ENCODE measurements around the gene SP1. TPM values are rescaled to one million over a fixed set of nuclear protein-coding genes. Genes with fewer than 3 reads are reported as not detected.
A peak's percentile ranks its signal among the peaks of the same experiment; 100 is the strongest.

SP1 gene
- total RNA-seq, 2 donors from 2014 or later = 50.9 to 65.6 TPM

DNA sequence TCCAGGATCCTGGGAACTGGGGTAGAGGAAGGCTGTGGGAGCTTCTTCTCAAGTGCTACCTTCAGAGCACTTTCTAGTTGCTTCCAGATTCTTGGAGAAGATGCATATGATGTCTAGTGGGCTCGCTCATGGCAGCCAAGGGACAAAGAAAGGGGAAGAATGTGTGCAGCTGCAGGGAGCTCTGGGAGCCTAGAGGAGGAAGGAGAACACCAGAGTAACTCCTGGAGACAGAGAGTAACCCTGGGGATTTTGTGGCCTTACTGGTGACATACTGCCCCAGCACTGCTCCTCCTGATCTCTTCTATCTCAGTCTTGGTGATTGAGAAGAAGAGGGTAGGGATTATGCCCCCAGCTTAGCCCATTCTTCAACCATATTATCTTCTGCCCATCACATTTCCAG, 33.5 kb upstream of the SP1 start:
- no peak for ATAC-seq (ENCODE audit: insufficient number of reproducible peaks, low FRiP score, low read depth)
- DNase-seq (ENCODE audit: low spot score) = no peak
- no peaks in the 10 kb centered on the region for H3K27me3 ChIP-seq (replicated peaks; ENCODE audit: insufficient read depth)
- H3K9me3 ChIP-seq = no peaks in the 10 kb centered on the region
- peaks cover 4 to 12% of the 10 kb centered on the region in 2 donors for H3K4me1 ChIP-seq (ENCODE audit: control insufficient read depth in 1 of 2, low read depth in 2 of 2)
- H3K4me3 ChIP-seq = no peak overlapping the region
- TF ChIP-seq, protein P1, sequence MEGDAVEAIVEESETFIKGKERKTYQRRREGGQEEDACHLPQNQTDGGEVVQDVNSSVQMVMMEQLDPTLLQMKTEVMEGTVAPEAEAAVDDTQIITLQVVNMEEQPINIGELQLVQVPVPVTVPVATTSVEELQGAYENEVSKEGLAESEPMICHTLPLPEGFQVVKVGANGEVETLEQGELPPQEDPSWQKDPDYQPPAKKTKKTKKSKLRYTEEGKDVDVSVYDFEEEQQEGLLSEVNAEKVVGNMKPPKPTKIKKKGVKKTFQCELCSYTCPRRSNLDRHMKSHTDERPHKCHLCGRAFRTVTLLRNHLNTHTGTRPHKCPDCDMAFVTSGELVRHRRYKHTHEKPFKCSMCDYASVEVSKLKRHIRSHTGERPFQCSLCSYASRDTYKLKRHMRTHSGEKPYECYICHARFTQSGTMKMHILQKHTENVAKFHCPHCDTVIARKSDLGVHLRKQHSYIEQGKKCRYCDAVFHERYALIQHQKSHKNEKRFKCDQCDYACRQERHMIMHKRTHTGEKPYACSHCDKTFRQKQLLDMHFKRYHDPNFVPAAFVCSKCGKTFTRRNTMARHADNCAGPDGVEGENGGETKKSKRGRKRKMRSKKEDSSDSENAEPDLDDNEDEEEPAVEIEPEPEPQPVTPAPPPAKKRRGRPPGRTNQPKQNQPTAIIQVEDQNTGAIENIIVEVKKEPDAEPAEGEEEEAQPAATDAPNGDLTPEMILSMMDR (IDR thresholded peaks at IDR 0.05) = no peak
- peak overlapping the region in 1 of 2 donors; percentile 74 for H3K27ac ChIP-seq
- H3K36me3 ChIP-seq = no peaks in the 10 kb centered on the region

DNA sequence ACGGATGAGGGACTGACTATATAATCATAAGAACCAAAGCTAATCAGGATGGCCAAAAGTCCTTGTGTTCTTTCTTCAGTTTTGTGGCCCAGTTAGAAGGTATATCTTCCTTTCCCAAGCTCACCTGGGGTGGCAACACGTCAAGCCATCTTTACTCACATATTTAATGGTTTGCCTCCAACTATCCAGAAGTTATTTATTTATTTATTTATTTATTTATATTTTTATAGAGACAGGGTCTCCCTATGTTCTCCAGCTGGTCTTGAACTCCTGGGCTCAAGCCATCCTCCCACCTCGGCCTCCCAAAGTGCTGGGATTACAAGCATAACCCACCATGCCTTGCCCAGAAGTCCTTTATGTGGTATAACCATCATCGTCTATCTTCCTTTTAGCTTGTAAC, 32.1 kb upstream of the SP1 start:
- Histone ChIP-seq H3K4me3 (no peak overlapping the region), H3K36me3 (no peaks in the 10 kb centered on the region), H3K27me3 (replicated peaks; ENCODE audit: insufficient read depth) (no peaks in the 10 kb centered on the region), H3K9me3 (no peaks in the 10 kb centered on the region), H3K4me1 (ENCODE audit: control insufficient read depth in 1 of 2, low read depth in 2 of 2) (peaks cover 4 to 12% of the 10 kb centered on the region in 2 donors), H3K27ac (no peak overlapping the region)
- ATAC-seq (ENCODE audit: insufficient number of reproducible peaks, low FRiP score, low read depth) (no peak), DNase-seq (ENCODE audit: low spot score) (no peak)
- TF ChIP-seq, protein P1 (IDR thresholded peaks at IDR 0.05) = no peak

DNA sequence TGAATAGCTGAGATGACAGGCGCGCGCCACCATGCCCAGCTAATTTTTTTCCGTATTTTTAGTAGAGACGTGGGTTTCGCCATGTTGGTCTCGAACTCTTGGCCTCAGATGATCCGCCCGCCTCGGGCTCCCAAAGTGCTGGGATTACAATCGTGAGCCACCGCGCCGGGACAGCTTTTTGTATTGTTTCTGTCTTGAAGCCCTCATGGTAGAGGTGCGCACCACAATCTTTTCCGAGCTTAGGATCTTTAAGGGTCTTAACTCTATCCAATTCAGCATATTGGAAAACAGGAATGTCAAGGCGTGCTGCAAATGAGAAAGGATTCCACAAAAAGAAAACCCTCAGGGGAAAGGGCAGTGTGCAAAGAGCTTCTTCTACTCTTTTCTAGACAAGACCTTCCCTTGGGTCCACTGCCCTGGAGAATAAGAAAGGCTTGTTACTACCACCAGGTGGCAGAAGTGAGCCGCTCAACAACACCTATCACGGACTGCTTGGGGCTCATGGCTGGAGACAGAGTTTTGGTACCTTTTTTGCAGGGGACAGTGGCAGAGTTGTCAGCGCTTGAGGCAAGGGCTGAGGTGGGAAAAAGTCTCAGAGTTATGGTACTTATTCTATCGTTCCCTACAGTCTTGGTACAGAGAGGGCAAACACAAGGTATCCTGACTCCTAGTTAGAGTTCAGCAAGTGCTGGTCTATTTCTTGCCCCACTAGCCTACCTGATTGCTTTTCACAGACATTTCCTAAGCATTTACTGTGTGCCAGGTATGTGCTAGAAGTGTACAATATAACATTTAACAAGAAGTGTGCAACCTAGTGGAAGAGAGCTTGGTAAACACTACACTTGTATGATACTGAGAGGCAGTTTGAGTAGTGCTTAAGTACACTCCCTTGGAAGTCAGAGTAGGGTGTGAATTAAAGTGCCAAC, 27.4 kb upstream of the SP1 start:
- Histone ChIP-seq H3K4me1 (ENCODE audit: control insufficient read depth in 1 of 2, low read depth in 2 of 2) (no peaks in the 10 kb centered on the region), H3K27me3 (replicated peaks; ENCODE audit: insufficient read depth) (no peaks in the 10 kb centered on the region), H3K9me3 (no peaks in the 10 kb centered on the region), H3K27ac (no peak overlapping the region), H3K4me3 (no peak overlapping the region), H3K36me3 (no peaks in the 10 kb centered on the region)
- DNase-seq (ENCODE audit: low spot score) (peak; percentile 34), ATAC-seq (ENCODE audit: insufficient number of reproducible peaks, low FRiP score, low read depth) (peak; percentile 95)
- TF ChIP-seq, protein P1 (IDR thresholded peaks at IDR 0.05) = peak; percentile 88

DNA sequence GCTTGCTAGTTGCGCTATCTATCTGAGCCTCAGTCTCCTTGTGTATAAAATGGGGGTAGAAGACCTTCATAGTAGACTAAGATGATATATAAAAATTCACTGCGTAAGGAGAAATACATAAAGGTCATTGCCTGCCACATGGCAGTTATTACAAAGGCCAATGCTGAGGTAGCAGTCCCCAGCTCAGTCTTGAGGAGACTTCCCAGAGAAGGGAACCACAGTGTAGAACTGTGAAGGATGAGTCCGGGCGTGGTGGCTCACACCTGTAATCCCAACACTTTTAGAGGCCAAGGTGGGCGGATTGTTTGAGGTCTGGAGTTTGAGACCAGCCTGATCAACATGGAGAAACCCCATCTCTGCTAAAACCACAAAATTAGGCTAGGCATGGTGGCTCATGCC, 26.7 kb upstream of the SP1 start:
- H3K27ac ChIP-seq = no peak overlapping the region
- H3K36me3 ChIP-seq = no peaks in the 10 kb centered on the region
- H3K4me1 ChIP-seq (ENCODE audit: control insufficient read depth in 1 of 2, low read depth in 2 of 2) = no peaks in the 10 kb centered on the region
- H3K27me3 ChIP-seq (replicated peaks; ENCODE audit: insufficient read depth) = no peaks in the 10 kb centered on the region
- no peak overlapping the region for H3K4me3 ChIP-seq
- DNase-seq (ENCODE audit: low spot score) (no peak), ATAC-seq (ENCODE audit: insufficient number of reproducible peaks, low FRiP score, low read depth) (no peak)
- TF ChIP-seq, protein P1 (IDR thresholded peaks at IDR 0.05) = no peak
- H3K9me3 ChIP-seq = no peaks in the 10 kb centered on the region

DNA sequence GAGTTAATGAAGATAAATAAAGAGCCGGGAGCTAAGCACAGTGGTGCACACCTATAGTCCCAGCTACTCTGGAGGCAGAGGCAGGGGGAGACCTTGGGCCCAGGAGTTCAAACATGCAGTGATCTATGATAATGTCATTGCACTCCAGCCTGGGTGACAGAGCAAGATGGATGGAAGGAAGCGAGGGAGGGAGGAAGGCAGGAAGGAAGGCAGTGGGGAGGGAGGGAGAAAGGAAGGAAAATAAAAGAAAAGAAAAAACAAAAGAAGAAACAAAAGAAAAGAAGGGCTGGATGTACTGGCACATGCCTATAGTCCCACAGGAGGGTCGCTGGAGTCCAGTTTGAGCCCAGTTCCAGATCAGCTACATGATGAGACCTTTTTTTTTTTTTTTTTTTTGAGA, 24.9 kb upstream of the SP1 start:
- H3K27me3 ChIP-seq (replicated peaks; ENCODE audit: insufficient read depth) = no peaks in the 10 kb centered on the region
- ATAC-seq (ENCODE audit: insufficient number of reproducible peaks, low FRiP score, low read depth) (no peak), DNase-seq (ENCODE audit: low spot score) (no peak)
- no peak overlapping the region for H3K4me3 ChIP-seq
- H3K36me3 ChIP-seq = no peaks in the 10 kb centered on the region
- no peaks in the 10 kb centered on the region for H3K9me3 ChIP-seq
- H3K4me1 ChIP-seq (ENCODE audit: control insufficient read depth in 1 of 2, low read depth in 2 of 2) = no peaks in the 10 kb centered on the region
- H3K27ac ChIP-seq = no peak overlapping the region
- TF ChIP-seq, protein P1 (IDR thresholded peaks at IDR 0.05) = no peak

Measured in thoracic aorta (tissue), 2 donors.